HFF-Myc (cell line): ENCODE data around the gene COL6A2.

Experiments
- DNase-seq: peaks from one replicate; pipeline ENCODE4 v3.0.0-alpha.2; 2011; ENCODE audit warnings: low read depth; ENCODE audit errors: extremely low read depth
- H3K4me3 ChIP-seq: replicated peaks from 2 replicates; pipeline ENCODE4 v1.5.1; 2011; ENCODE audit warnings: low read depth, mild to moderate bottlenecking, control low read depth, low read length
- CTCF ChIP-seq: IDR thresholded peaks from 2 replicates; pipeline ENCODE4 v1.5.1; 2012; ENCODE audit warnings: mild to moderate bottlenecking, low read depth, low read length, control low read depth; ENCODE audit errors: missing control alignments

COL6A2 gene

GRCh38 chr21:46080171-46081021, 17.5 kb upstream of the COL6A2 start:
- DNase-seq, result no peak
- no peak for TF ChIP-seq CTCF
- H3K4me3 ChIP-seq, result no peak overlapping the region

GRCh38 chr21:46081022-46081861, 16.7 kb upstream of the COL6A2 start:
- H3K4me3 ChIP-seq, result no peak overlapping the region
- no peak for DNase-seq
- no peak for TF ChIP-seq CTCF

GRCh38 chr21:46081862-46082712, 15.8 kb upstream of the COL6A2 start:
- no peak for DNase-seq
- no peak for TF ChIP-seq CTCF
- H3K4me3 ChIP-seq, result no peak overlapping the region

GRCh38 chr21:46082713-46082962, 15.3 kb upstream of the COL6A2 start:
- DNase-seq, result no peak
- TF ChIP-seq CTCF, result no peak
- H3K4me3 ChIP-seq, result no peak overlapping the region

GRCh38 chr21:46082963-46083790, 14.7 kb upstream of the COL6A2 start:
- TF ChIP-seq CTCF, result no peak
- no peak for DNase-seq
- no peak overlapping the region for H3K4me3 ChIP-seq
